ENCODE results near the gene KRTAP24-1.

The KRTAP24-1 gene

DNA sequence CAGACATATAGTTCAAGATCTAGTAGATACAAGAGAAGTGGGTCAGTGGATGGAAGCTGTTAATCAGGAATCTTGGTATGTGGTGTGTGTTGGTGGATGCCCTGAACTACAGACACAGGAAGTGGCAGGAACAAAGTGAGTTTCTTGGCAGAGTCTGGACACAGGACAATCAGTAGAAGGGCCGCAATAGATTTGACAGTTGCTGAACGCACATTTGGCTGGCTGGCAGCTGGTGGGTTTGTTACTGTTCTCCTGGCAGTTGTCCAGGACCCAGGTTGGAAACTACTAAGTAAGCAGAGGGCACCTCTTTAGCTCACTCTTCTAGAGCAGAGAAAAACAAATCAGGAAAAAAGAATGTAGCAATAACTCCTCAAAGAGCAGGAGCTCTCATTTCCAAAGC, 24.1 kb upstream of the KRTAP24-1 start:
- intact Hi-C loops (cut with DNase I; ENCODE audit: low total_unique reads): no loop called here
- TF ChIP-seq, protein P1, sequence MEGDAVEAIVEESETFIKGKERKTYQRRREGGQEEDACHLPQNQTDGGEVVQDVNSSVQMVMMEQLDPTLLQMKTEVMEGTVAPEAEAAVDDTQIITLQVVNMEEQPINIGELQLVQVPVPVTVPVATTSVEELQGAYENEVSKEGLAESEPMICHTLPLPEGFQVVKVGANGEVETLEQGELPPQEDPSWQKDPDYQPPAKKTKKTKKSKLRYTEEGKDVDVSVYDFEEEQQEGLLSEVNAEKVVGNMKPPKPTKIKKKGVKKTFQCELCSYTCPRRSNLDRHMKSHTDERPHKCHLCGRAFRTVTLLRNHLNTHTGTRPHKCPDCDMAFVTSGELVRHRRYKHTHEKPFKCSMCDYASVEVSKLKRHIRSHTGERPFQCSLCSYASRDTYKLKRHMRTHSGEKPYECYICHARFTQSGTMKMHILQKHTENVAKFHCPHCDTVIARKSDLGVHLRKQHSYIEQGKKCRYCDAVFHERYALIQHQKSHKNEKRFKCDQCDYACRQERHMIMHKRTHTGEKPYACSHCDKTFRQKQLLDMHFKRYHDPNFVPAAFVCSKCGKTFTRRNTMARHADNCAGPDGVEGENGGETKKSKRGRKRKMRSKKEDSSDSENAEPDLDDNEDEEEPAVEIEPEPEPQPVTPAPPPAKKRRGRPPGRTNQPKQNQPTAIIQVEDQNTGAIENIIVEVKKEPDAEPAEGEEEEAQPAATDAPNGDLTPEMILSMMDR (IDR thresholded peaks at IDR 0.05): no peak

DNA sequence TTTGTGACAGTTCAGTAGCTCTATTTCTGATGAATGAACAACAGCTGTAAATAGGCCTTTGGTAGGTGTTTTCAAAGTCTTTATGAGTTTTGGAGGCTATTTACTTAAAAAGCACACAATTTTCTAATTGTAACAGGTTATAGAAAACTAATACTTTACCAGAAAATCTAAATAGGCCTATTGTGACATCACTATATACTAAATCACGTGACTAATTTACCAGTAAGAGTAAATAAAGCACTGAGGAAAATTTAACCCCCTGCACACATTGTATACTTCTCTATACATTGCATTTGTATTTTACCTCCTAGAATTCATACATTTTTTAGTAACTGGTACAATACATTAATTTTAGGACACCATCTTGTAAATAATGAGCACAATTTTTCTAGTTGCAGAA, 22.4 kb upstream of the KRTAP24-1 start:
- H3K27me3 ChIP-seq: no peaks in the 10 kb centered on the region
- no peak for DNase-seq
- H3K27ac ChIP-seq: no peak overlapping the region

More for the DNA sequence above, 24.1 kb upstream of the KRTAP24-1 start:
- no peaks in the 10 kb centered on the region for H3K9me3 ChIP-seq
- no peak for DNase-seq
- H3K36me3 ChIP-seq: no peaks in the 10 kb centered on the region
- peaks cover 0 to 3% (median 0%) of the 10 kb centered on the region in 4 donors for H3K4me1 ChIP-seq
- H3K27me3 ChIP-seq: no peaks in the 10 kb centered on the region
- no peak overlapping the region for H3K4me3 ChIP-seq
- no peak overlapping the region for H3K27ac ChIP-seq

DNA sequence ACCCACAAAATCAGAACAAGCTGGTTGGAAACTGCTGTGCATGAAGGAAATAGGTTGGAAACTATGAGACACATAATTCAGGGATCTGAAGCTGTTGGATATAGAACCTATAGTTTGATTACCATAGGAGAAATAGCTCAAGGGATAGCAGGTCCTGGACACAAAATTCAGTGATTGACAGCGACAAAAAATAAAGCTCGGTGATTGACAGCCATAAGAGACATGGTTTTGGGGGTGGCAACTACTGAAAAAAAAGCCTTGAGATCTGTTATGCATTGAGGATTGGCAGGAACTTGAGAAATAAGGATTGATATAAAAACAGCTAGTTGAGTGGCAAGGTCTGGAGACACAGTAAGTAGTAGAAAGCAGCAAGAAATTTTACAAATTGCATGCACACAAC, 6.5 kb upstream of the KRTAP24-1 start, which contains the start of gene KRTAP25-1:
Gene KRTAP25-1, minus strand, starts transcription at position 300 of the 400 bp plus-strand sequence. Its CDS starts 24 bp downstream, at position 276.
- TF ChIP-seq, protein P1 (IDR thresholded peaks at IDR 0.05): no peak
- Histone ChIP-seq H3K27ac (no peak within 1 kb of the TSS), H3K27me3 (no peaks in the 10 kb centered on the region), H3K4me3 (no peak within 1 kb of the TSS), H3K36me3 (no peaks in the 10 kb centered on the region), H3K9me3 (no peaks in the 10 kb centered on the region), H3K4me1 (no peaks in the 10 kb centered on the region)
- intact Hi-C loops (cut with DNase I; ENCODE audit: low total_unique reads): no loop called here
- DNase-seq: no peak

More for the DNA sequence above, 22.4 kb upstream of the KRTAP24-1 start:
- Histone ChIP-seq H3K4me3 (no peak overlapping the region), H3K4me1 (peaks cover 0 to 3% (median 0%) of the 10 kb centered on the region in 4 donors), H3K9me3 (peaks cover 0 to 2% (median 0%) of the 10 kb centered on the region in 3 donors), H3K36me3 (no peaks in the 10 kb centered on the region)
- intact Hi-C loops (cut with DNase I; ENCODE audit: low total_unique reads): no loop called here
- TF ChIP-seq, protein P1 (IDR thresholded peaks at IDR 0.05): no peak

DNA sequence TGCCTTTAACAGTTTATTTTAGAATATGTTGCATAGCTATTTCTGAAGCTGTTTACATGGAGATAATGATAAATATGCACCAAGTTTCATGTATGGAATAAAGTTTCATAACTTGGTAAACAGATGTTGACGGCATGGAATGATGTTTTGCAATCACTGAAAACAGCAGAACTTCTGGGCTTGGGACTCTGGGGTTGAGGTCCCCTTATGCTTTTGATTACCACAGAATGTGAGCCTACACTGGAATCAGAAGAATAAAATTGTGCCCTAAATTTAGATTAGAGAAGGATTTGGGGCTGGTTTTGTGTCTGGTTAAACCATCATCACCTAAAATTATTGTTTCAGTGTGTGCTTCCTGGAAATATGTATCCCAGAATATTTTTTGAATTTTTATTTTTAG, 11.1 kb downstream of the KRTAP24-1 start:
- H3K27ac ChIP-seq: peak overlapping the region in 1 of 2 donors; percentile 19
- intact Hi-C loops (cut with DNase I; ENCODE audit: low total_unique reads): no loop called here
- no peak for DNase-seq
- TF ChIP-seq, protein P1 (IDR thresholded peaks at IDR 0.05): no peak
- H3K9me3 ChIP-seq: no peaks in the 10 kb centered on the region
- no peaks in the 10 kb centered on the region for H3K36me3 ChIP-seq
- no peaks in the 10 kb centered on the region for H3K27me3 ChIP-seq
- no peak overlapping the region for H3K4me3 ChIP-seq
- peaks cover 0 to 32% (median 2%) of the 10 kb centered on the region in 4 donors for H3K4me1 ChIP-seq

DNA sequence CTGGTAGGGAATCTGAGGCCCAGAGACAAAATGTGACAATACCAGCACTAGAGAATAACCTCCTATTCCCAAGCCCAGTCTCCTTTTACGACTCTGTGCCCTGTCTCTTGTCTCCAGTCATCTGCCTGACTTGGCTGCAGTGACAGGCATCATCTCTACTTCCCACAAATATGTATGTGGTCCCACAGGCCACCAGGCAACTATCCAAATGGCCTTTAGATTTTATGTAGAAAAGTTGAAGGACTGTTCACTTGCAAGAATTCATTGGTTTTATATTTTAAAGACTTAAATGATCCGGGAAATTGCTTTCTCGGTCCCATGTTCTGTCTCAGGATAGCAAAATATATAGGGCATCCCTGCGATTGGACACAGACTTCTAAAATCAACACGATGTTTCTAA, 11.6 kb downstream of the KRTAP24-1 start:
- Histone ChIP-seq H3K4me3 (no peak overlapping the region), H3K4me1 (peaks cover 0 to 32% (median 2%) of the 10 kb centered on the region in 4 donors), H3K27ac (peak overlapping the region in 1 of 2 donors; percentile 19), H3K27me3 (no peaks in the 10 kb centered on the region), H3K36me3 (no peaks in the 10 kb centered on the region), H3K9me3 (no peaks in the 10 kb centered on the region)
- TF ChIP-seq, protein P1 (IDR thresholded peaks at IDR 0.05): no peak
- DNase-seq: no peak
- intact Hi-C loops (cut with DNase I; ENCODE audit: low total_unique reads): no loop called here
